Activated naive CD4-positive, alpha-beta T cell treated with anti-CD3 and anti-CD28 coated beads for 36 hours (primary cell): ENCODE measurements around the gene HS3ST1. TPM values are rescaled to one million over a fixed set of nuclear protein-coding genes. Genes with fewer than 3 reads are reported as not detected.

Experiments
- CTCF ChIA-PET: fragments of 350-600 bp; sonication (Branson Sonifier 250); formaldehyde crosslinking; loops from one replicate; lab custom pipeline; 2021; ENCODE audit warnings: antibody characterized with exemption; lab: Charles Lee
- DNase-seq: peaks from one replicate; pipeline ENCODE4 v3.0.0-alpha.2; 2020
- H3K27ac Mint-ChIP-seq: one replicate; pipeline ENCODE4 v1.8.0; 2021; ENCODE audit warnings: mild to moderate bottlenecking, mixed read lengths
- H3K27me3 Mint-ChIP-seq: one replicate; pipeline ENCODE4 v1.8.0; 2021; ENCODE audit warnings: low read depth, mixed read lengths
- H3K36me3 Mint-ChIP-seq: one replicate; pipeline ENCODE4 v1.8.0; 2021; ENCODE audit warnings: low read depth, mixed read lengths
- H3K4me1 Mint-ChIP-seq: one replicate; pipeline ENCODE4 v1.8.0; 2021; ENCODE audit warnings: low read depth, mixed read lengths
- H3K4me3 Mint-ChIP-seq: one replicate; pipeline ENCODE4 v1.8.0; 2021; ENCODE audit warnings: mild to moderate bottlenecking, moderate library complexity, mixed read lengths
- H3K9me3 Mint-ChIP-seq: one replicate; pipeline ENCODE4 v1.8.0; 2021; ENCODE audit warnings: mixed read lengths
- intact Hi-C: fragments of 100-400 bp; cut with micrococcal nuclease; formaldehyde crosslinking; loops from one replicate; pipeline ENCODE4 v1.15.1; 2023
- total RNA-seq, 2 experiments: library from RNA; stranded (reverse); gene quantifications; one replicate each; pipeline ENCODE4 v1.2.3, GENCODE V29; 2021

Gene HS3ST1
- total RNA-seq, 2 experiments from 2014 or later, result not detected

- Mint-ChIP-seq H3K4me1 (peaks cover 14% of the 10 kb centered on the region), H3K4me3 (no peak overlapping the region), H3K27me3 (peaks cover 31% of the 10 kb centered on the region), H3K27ac (no peak overlapping the region), H3K36me3 (no peaks in the 10 kb centered on the region), H3K9me3 (no peaks in the 10 kb centered on the region)
- CTCF ChIA-PET, result interaction anchor here (0.9 to 1.6 kb wide), 2 partner anchors 9 to 169 kb away, joined by 3 read pairs; no protein-coding TSS in a partner anchor
- no peak for DNase-seq
- intact Hi-C loops, result loop anchor here (2.0 to 10.0 kb wide), 3 partner anchors 41 to 1275 kb away; no protein-coding TSS in a partner anchor
These were observed 978 bp upstream of the HS3ST1 start for GRCh38 chr4:11429699-11430045.

GRCh38 chr4:11428899-11429698 lies 405 bp upstream of the HS3ST1 start:
- peaks cover 31% of the 10 kb centered on the region for H3K27me3 Mint-ChIP-seq
- intact Hi-C loops, result loop anchor here (2.0 to 10.0 kb wide), 3 partner anchors 42 to 1274 kb away; no protein-coding TSS in a partner anchor
- peaks cover 14% of the 10 kb centered on the region for H3K4me1 Mint-ChIP-seq

GRCh38 chr4:11427121-11427996 lies 1.3 kb downstream of the HS3ST1 start:
- peak overlapping the region; percentile 63 for H3K4me3 Mint-ChIP-seq
- no peaks in the 10 kb centered on the region for H3K36me3 Mint-ChIP-seq
- no peak for DNase-seq
- CTCF ChIA-PET, result no interaction called here
- H3K4me1 Mint-ChIP-seq, result peaks cover 14% of the 10 kb centered on the region
- H3K27ac Mint-ChIP-seq, result no peak overlapping the region
- no peaks in the 10 kb centered on the region for H3K9me3 Mint-ChIP-seq
- intact Hi-C loops, result loop anchor here (10.0 kb wide), 2 partner anchors 1207 to 1273 kb away; no protein-coding TSS in a partner anchor
- H3K27me3 Mint-ChIP-seq, result peaks cover 31% of the 10 kb centered on the region

More at GRCh38 chr4:11428899-11429698, 405 bp upstream of the HS3ST1 start:
- Mint-ChIP-seq H3K4me3 (peak overlapping the region; percentile 63), H3K9me3 (no peaks in the 10 kb centered on the region), H3K36me3 (no peaks in the 10 kb centered on the region), H3K27ac (no peak overlapping the region)
- DNase-seq, result peak; percentile 64
- CTCF ChIA-PET, result interaction anchor here (0.9 to 1.6 kb wide), 2 partner anchors 9 to 169 kb away, joined by 3 read pairs; no protein-coding TSS in a partner anchor

GRCh38 chr4:11426731-11427120 lies 2.0 kb downstream of the HS3ST1 start:
- no peak overlapping the region for H3K4me3 Mint-ChIP-seq
- H3K27me3 Mint-ChIP-seq, result peaks cover 28% of the 10 kb centered on the region
- H3K27ac Mint-ChIP-seq, result no peak overlapping the region
- DNase-seq, result no peak
- peaks cover 14% of the 10 kb centered on the region for H3K4me1 Mint-ChIP-seq
- no peaks in the 10 kb centered on the region for H3K9me3 Mint-ChIP-seq
- intact Hi-C loops, result loop anchor here (10.0 kb wide), 2 partner anchors 1208 to 1272 kb away; no protein-coding TSS in a partner anchor
- CTCF ChIA-PET, result interaction anchor here (0.9 kb wide), 1 partner anchor 9 kb away, joined by 4 read pairs; no protein-coding TSS in a partner anchor
- H3K36me3 Mint-ChIP-seq, result no peaks in the 10 kb centered on the region

GRCh38 chr4:11426003-11426402 lies 2.7 kb downstream of the HS3ST1 start:
- no peak for DNase-seq
- CTCF ChIA-PET, result interaction anchor here (0.9 kb wide), 1 partner anchor 9 kb away, joined by 4 read pairs; no protein-coding TSS in a partner anchor
- Mint-ChIP-seq H3K4me1 (peaks cover 14% of the 10 kb centered on the region), H3K27ac (no peak overlapping the region), H3K27me3 (peaks cover 28% of the 10 kb centered on the region), H3K4me3 (no peak overlapping the region), H3K36me3 (no peaks in the 10 kb centered on the region), H3K9me3 (no peaks in the 10 kb centered on the region)
- intact Hi-C loops, result loop anchor here (10.0 kb wide), 2 partner anchors 1209 to 1271 kb away; no protein-coding TSS in a partner anchor

- intact Hi-C loops, result loop anchor here (1.0 to 10.0 kb wide), 6 partner anchors 72 to 1270 kb away; no protein-coding TSS in a partner anchor
- Mint-ChIP-seq H3K9me3 (no peaks in the 10 kb centered on the region), H3K36me3 (no peaks in the 10 kb centered on the region), H3K4me3 (no peak overlapping the region), H3K4me1 (peaks cover 14% of the 10 kb centered on the region), H3K27me3 (peaks cover 28% of the 10 kb centered on the region), H3K27ac (no peak overlapping the region)
- CTCF ChIA-PET, result interaction anchor here (1.0 kb wide), 2 partner anchors 10 to 13 kb away, joined by 3 to 4 read pairs; no protein-coding TSS in a partner anchor
- no peak for DNase-seq
These were observed 3.8 kb downstream of the HS3ST1 start for GRCh38 chr4:11424856-11425255.

GRCh38 chr4:11424000-11424399 lies 4.7 kb downstream of the HS3ST1 start:
- Mint-ChIP-seq H3K9me3 (no peaks in the 10 kb centered on the region), H3K27ac (no peak overlapping the region), H3K27me3 (peaks cover 21% of the 10 kb centered on the region), H3K36me3 (no peaks in the 10 kb centered on the region), H3K4me3 (no peak overlapping the region), H3K4me1 (peaks cover 11% of the 10 kb centered on the region)
- intact Hi-C loops, result loop anchor here (1.0 to 10.0 kb wide), 6 partner anchors 73 to 1269 kb away; no protein-coding TSS in a partner anchor
- peak; percentile 42 for DNase-seq
- CTCF ChIA-PET, result interaction anchor here (0.5 to 1.0 kb wide), 4 partner anchors 9 to 246 kb away, joined by 3 to 7 read pairs (median 4); no protein-coding TSS in a partner anchor

- DNase-seq, result no peak
- no peaks in the 10 kb centered on the region for H3K36me3 Mint-ChIP-seq
- no peak overlapping the region for H3K4me3 Mint-ChIP-seq
- intact Hi-C loops, result loop anchor here (5.0 to 10.0 kb wide), 4 partner anchors 74 to 1269 kb away; no protein-coding TSS in a partner anchor
- no peak overlapping the region for H3K27ac Mint-ChIP-seq
- CTCF ChIA-PET, result interaction anchor here (0.5 to 0.7 kb wide), 2 partner anchors 185 to 247 kb away, joined by 4 to 7 read pairs; no protein-coding TSS in a partner anchor
- H3K9me3 Mint-ChIP-seq, result no peaks in the 10 kb centered on the region
- peaks cover 11% of the 10 kb centered on the region for H3K4me1 Mint-ChIP-seq
- H3K27me3 Mint-ChIP-seq, result peaks cover 21% of the 10 kb centered on the region
These were observed 5.2 kb downstream of the HS3ST1 start for GRCh38 chr4:11423465-11423864.

GRCh38 chr4:11421116-11421515 lies 7.6 kb downstream of the HS3ST1 start:
- peaks cover 5% of the 10 kb centered on the region for H3K27me3 Mint-ChIP-seq
- no peaks in the 10 kb centered on the region for H3K4me1 Mint-ChIP-seq
- no peak overlapping the region for H3K27ac Mint-ChIP-seq
- no peaks in the 10 kb centered on the region for H3K36me3 Mint-ChIP-seq
- intact Hi-C loops, result loop anchor here (5.0 to 10.0 kb wide), 4 partner anchors 76 to 1266 kb away; no protein-coding TSS in a partner anchor
- H3K9me3 Mint-ChIP-seq, result no peaks in the 10 kb centered on the region
- CTCF ChIA-PET, result no interaction called here
- no peak overlapping the region for H3K4me3 Mint-ChIP-seq
- DNase-seq, result no peak

- H3K4me3 Mint-ChIP-seq, result no peak overlapping the region
- intact Hi-C loops, result loop anchor here (5.0 to 10.0 kb wide), 4 partner anchors 77 to 1266 kb away; no protein-coding TSS in a partner anchor
- no peak for DNase-seq
- CTCF ChIA-PET, result no interaction called here
- H3K36me3 Mint-ChIP-seq, result no peaks in the 10 kb centered on the region
- no peaks in the 10 kb centered on the region for H3K4me1 Mint-ChIP-seq
- no peak overlapping the region for H3K27ac Mint-ChIP-seq
- no peaks in the 10 kb centered on the region for H3K9me3 Mint-ChIP-seq
- H3K27me3 Mint-ChIP-seq, result peaks cover under 1% of the 10 kb centered on the region
These were observed 8.4 kb downstream of the HS3ST1 start for GRCh38 chr4:11420327-11420726.

- no peaks in the 10 kb centered on the region for H3K9me3 Mint-ChIP-seq
- no peak overlapping the region for H3K4me3 Mint-ChIP-seq
- H3K4me1 Mint-ChIP-seq, result no peaks in the 10 kb centered on the region
- no peaks in the 10 kb centered on the region for H3K36me3 Mint-ChIP-seq
- CTCF ChIA-PET, result interaction anchor here (1.3 kb wide), 1 partner anchor 303 kb away, joined by 3 read pairs; no protein-coding TSS in a partner anchor
- DNase-seq, result peak; percentile 22
- intact Hi-C loops, result loop anchor here (1.0 kb wide), 2 partner anchors 205 to 302 kb away; no protein-coding TSS in a partner anchor
- H3K27me3 Mint-ChIP-seq, result no peaks in the 10 kb centered on the region
- no peak overlapping the region for H3K27ac Mint-ChIP-seq
These were observed 10.1 kb downstream of the HS3ST1 start for GRCh38 chr4:11418610-11419009.
